OCI-LY7 (cell line): ENCODE results near the gene BBS9.

Experiments used
- CTCF ChIP-seq: fragments of 200-600 bp; sonication (generic); conservative IDR thresholded peaks from 2 replicates; pipeline ENCODE4 v1.5.1; 2014; ENCODE audit warnings: mild to moderate bottlenecking, antibody characterized with exemption, low read length, moderate library complexity, mixed read lengths
- EZH2phosphoT487 ChIP-seq: fragments of 200-600 bp; sonication (generic); IDR thresholded peaks from 2 replicates; pipeline ENCODE4 v1.6.1; 2018; ENCODE audit warnings: low read depth, borderline replicate concordance, mild to moderate bottlenecking, mixed run types, antibody characterized with exemption, low read length, moderate library complexity, mixed read lengths

DNA sequence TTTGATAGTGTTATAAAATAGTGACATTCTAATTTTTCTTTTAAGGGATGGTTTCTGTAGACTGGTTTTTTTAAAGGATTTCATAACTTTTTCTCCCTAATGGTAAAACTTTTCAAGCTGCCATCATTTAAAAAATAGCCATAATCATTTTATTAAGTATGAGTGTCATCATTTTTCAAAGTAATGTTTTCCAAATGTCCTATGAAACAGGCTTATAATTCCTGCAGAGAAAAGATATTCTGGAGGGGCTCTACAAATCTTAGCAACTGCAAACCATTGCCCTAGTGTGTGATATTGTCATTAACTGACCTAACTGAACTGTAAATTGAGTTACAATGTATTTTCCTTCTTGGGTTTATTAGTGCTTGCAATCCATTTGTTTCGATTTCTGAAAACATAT is 226.0 kb downstream of the BBS9 start:
- no peak for TF ChIP-seq CTCF
- TF ChIP-seq EZH2phosphoT487: no peak
